Measurements from ENCODE around the gene RAB9B.

DNA sequence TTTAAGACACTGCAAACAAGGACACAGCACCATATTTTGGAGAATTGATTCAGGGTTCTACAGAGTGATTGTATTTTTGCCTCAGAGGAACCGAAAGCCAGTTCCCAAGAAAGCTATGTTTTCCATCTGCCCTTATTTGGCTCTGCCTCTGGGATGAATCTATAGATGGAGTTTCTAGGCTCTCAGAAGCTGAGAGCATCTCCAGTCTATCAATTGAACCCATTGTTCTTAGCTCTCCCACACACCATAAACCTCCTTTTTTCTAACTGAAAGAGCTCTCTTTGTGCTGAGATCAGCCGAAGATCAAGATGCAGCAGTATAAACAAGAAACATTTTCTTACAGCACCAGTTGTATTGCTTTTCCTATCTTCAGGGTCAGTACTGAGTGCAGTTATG lies 38.5 kb downstream of the RAB9B start:
- TF ChIP-seq, protein P1, sequence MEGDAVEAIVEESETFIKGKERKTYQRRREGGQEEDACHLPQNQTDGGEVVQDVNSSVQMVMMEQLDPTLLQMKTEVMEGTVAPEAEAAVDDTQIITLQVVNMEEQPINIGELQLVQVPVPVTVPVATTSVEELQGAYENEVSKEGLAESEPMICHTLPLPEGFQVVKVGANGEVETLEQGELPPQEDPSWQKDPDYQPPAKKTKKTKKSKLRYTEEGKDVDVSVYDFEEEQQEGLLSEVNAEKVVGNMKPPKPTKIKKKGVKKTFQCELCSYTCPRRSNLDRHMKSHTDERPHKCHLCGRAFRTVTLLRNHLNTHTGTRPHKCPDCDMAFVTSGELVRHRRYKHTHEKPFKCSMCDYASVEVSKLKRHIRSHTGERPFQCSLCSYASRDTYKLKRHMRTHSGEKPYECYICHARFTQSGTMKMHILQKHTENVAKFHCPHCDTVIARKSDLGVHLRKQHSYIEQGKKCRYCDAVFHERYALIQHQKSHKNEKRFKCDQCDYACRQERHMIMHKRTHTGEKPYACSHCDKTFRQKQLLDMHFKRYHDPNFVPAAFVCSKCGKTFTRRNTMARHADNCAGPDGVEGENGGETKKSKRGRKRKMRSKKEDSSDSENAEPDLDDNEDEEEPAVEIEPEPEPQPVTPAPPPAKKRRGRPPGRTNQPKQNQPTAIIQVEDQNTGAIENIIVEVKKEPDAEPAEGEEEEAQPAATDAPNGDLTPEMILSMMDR (IDR thresholded peaks at IDR 0.05) = no peak
- no peak for TF ChIP-seq POLR2A (IDR thresholded peaks at IDR 0.05)
